GM21619 (cell line): Measurements from ENCODE around the gene GRM8.

Experiments used
- ATAC-seq: cut with Tn5 transposase; IDR thresholded peaks from one replicate; pipeline ENCODE4 v1.9.1; 2021; ENCODE audit not compliant: unreplicated experiment

GRM8 gene

DNA sequence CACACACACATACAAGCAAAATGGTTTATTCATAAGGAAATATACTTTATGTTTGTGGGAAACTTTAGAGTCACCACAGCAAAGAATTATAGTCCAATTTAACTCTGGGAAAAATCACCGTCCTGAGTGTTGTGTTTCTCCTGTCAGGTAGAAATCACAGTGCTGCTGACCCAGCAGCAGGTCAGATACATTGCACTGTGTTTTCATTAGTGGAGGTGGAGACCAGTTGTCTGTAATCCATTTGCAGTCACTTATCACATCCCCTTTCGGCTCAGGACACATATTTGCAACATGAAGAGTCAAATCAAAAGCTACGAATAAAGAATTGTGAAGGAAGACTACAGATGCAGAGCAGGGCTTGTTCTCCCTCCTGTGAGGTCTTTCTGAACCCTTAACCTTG lies 799.6 kb downstream of the GRM8 start:
- ATAC-seq: no peak

DNA sequence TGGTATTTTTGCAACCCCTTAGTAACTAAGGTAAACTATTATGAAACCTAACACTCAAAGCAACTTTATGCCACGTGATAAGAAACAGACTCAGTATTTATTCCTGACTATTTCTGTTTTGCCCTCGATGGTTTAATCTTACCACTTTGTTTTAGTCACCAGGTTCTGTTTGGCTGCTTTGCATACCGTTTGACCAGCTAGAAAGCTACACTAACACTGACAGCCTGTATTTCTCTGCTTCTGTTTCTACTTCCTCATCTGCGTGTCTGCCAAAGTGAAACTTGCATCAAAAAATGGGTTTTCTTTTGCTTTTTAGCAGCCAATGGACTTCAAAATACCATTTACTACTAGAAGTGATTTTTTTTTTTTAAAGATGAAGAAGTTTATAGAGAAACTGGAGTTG lies 802.5 kb downstream of the GRM8 start:
- peak; percentile 92 for ATAC-seq

- peak; percentile 5 for ATAC-seq
These were observed 803.0 kb downstream of the GRM8 start for GRCh38 chr7:126449611-126450268.

GRCh38 chr7:126447984-126448383 lies 804.8 kb downstream of the GRM8 start:
- no peak for ATAC-seq

DNA sequence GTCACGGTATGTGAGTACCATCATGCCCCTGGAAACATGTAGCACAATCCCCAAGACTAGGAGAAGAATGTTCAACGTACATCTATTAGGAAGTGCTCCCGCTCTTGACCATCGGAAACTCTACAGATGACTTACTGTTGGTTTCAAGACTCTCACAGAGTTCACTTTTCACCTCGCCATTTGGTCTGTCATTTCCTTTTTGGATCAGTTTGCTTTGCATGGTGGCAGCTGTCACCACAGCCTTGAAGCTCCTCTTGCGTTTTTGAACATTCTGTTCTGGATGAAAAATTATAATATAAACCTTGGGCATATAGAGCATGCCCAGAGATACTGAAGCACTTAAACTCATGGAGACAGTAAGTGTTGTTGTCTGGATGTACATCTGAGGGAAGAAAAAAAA lies 806.8 kb downstream of the GRM8 start:
- no peak for ATAC-seq

DNA sequence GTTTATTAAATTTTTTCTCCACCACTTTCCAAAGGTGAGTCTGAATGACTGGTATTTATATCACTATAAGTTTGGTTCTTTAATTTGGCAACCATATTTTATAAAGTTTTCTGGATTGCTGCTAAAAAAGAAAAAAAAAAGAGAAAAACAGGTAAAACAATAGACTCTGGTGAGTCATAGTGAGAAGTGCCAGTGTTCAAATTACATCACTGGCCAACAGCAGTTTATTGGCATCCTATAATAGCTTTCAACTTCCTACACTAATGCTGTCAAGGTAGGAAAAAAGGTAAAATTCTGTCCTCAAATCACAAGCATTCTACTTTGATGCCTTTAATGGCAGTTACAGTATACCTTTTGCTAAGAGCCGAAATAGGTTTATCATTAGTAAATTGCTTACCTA lies 808.8 kb downstream of the GRM8 start:
- ATAC-seq: no peak

DNA sequence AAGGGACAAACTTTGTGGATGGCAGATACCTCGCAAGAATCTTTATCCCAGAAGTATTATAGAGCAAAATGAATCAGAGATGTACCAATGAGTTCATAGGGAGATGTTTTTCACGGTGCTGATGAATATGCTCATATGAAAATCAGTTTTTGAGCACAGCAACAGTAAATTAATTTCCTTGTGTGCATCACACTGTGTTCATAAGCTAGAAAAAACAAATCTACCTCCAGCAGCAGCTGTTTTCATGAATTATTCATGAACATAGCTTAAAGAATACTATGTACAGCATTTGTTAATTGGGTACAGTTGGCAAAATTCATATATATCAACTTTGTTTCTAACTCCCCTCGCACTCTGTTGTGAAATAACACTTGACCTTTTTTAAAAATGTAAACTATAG lies 809.8 kb downstream of the GRM8 start:
- ATAC-seq: no peak

DNA sequence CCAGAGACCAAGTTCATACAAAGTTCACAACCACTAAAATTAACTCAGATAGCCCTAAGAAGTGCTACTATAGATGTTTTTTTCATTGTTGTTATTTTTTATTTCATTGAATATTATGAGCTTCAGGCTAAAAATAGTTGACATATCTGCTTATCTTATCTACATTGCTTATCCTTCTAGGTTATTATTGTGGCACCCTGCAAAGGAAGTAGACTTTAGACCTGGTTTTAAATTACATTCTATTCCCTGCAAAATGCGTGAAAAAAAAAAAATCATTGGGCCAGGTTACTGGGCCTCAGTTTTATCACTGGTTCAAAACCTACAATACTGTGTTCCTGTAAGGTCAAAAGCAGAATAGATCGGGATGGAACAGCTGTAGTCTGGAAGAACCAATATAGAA lies 811.0 kb downstream of the GRM8 start:
- no peak for ATAC-seq

GRCh38 chr7:126440542-126440941 lies 812.2 kb downstream of the GRM8 start:
- ATAC-seq: no peak

DNA sequence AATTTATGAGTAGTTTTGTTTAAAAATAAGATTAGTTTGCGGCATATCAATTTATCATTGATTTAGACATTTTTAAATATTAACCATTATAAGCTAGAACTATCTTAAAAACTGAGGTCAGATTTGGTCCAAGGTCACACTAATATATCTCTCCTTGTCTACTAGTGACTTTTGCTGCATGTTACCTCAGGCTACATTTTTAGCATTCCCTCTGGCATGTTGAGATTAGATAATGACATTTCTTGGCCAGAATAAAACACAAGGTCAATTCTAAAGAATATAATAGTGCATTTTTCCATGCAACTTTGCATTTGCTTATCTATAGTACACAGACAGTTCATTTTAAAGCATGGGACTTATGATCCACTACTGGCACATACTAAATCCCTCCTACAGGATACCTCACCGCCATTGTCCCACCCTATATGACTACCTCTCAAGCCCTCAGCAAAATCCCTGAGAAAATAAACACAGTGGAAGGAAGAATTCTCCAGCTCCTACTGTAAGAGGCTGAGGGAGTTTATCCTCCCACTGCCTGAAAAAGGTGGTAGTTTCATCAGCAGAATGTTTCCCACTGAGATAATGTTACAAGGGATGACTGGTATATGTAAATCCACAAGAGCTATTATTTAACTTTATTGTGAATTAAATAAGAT lies 816.4 kb downstream of the GRM8 start:
- ATAC-seq: no peak

DNA sequence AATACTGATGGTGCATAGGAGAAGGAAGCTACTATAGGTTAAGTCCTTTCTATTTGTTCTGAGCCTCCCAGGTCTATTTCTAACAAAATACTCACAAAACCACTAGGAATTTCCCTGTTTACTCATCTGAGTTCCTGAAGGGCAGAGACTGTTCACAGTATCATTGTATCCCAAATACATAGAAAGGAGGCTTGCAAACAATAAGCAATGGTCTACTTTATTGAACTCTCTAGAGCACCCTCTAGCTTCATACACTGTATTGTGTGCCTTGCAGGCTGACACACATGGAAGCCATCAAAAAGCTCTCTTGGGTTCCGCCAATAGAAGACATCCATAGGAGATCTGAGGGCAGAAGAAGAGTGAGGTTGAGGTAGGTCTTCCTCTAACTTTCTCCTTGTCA lies 826.1 kb downstream of the GRM8 start:
- no peak for ATAC-seq

- no peak for ATAC-seq
These were observed 827.8 kb downstream of the GRM8 start for GRCh38 chr7:126424985-126425384.

DNA sequence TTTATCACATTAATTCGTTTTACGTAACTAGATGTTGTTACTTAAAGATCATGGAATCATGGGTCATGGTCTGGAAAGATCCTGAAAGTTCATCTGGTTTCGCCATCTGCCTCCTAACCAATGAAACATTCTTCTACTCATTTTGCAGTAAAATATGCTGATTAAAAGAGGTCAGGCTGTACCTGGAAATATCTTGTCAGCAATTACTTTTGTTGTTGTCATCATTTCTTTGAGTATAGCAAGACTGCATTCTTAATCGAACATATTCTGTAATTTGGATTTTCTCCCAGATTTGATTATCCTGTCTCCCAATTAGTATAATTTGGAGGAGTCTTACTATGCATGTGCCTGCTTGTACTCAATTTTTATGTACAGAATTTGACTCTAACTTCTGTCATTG lies 833.7 kb downstream of the GRM8 start:
- no peak for ATAC-seq

DNA sequence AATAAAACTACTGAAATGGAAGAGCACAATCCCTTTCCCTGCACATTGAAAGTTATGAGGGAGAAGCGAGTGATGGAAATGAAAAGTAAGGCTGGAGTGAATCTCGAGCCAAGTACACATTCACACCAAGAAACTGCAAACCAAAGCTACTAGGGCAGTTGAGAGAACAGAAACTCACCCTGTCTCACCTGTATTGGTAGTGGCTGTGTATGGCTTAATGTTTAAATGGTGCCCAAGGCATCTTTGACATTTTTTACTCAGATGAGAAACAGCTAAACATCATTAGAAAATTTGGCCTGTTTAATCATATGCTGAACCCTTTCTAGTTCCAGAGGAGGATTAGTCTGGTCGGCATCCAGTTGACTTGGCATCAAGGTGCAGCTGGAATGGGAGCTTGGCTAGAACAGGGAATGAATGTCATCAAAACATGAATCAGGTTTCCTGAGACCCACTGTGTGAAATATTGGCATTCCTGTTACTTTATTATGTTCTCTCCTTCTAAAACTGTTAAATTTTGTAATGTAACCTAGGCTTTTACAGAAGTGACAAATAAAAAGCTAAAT lies 840.8 kb downstream of the GRM8 start:
- ATAC-seq: peak; percentile 63

DNA sequence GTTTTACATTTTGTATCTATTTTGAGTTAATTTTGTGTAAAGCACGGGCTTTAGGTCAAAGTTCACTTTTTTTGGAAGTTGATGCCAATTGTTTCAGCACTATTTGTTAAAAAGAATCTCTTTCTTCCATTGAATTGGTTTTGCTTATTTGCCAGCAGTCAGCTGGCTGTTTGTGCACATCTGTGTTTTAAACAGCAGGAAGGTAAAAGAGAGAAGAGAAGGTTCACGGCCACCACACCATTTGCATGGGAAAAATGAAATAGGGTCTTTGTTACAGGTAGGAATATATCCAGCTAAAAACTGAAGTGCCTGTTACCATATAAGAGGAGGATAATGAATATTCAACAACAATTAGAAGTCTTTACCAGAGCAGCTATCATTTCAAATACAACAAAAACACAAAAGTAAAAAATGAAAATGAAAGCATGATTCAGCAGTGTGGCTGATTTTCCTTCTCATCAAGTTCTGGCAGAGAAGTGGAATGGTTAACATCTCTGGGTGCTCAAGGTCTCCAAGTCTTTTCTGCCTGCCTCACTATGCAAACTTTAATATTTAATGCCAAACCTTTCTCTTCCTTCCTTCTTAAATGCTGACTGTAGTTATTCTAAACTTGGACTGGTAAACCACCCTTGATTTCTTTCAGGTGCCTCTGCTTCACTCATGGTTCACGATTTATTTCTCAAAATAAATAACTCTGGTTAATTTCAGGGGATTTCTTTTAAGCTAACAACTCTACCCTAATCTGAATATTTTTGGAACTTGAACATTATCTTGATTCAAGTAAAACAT lies 841.5 kb downstream of the GRM8 start:
- peak; percentile 60 for ATAC-seq

GRCh38 chr7:126403040-126403439 lies 849.7 kb downstream of the GRM8 start:
- ATAC-seq: no peak

GRCh38 chr7:126401918-126402317 lies 850.8 kb downstream of the GRM8 start:
- no peak for ATAC-seq

DNA sequence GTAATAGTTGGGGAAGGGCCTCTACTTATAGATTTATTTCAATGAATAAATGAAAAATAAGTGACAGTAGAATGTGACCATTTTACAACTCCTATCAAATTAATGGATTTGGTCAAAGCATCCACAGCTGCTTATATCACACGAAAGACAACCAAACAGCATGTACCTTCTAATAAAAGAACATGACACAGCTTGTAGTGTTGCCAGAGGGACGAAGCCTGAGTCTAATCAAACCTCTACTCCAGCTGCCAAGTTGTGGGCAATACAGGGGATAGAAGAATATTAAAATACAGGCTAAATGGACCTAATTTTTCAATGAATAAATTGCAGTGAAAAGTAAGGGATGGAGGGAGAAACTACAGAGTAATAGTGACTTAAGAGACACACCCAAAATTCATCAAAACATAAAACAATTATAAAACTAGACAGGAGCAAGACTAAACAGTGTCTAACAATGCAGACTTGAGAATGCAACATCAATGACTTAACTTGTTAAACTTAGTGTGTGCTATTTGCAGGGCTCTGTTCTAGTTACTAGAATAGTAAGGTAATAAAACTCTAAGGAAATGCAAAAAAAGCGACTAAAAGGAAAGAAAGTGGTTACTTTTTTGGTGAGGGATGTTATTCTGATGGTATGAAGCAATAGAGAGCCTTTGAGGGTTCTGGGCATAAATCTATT lies 853.8 kb downstream of the GRM8 start:
- ATAC-seq: no peak

DNA sequence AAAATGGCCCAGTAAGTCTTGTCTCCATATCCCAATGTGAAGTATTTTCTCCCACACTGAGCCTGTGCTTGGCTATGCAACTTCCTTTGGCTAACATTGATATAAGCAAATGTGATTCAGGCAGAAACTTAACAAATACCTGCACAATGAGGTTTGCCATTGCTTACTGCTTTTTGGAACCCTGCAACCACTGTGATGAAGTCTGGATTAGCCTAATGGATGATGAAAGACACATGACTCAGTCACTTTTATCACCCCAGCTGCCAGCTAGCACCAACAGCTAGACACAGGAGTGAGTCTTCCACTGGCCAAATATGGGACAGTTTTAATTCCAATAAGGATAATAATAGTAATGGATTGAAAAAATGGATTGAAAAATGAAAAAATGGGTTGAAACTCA lies 854.5 kb downstream of the GRM8 start:
- ATAC-seq: no peak

- no peak for ATAC-seq
These were observed 858.3 kb downstream of the GRM8 start for GRCh38 chr7:126394406-126394805.
